NCI-H524 treated with DMSO at 0.1 percent for 48 hours (cell line): ENCODE measurements around the gene ADGRG6.

Experiments used
- DNase-seq: peaks from one replicate; lab custom pipeline; 2025; lab: John Stamatoyannopoulos, UW

The ADGRG6 gene

GRCh38 chr6:142291512-142291911 lies 10.3 kb upstream of the ADGRG6 start:
- DNase-seq = no peak

GRCh38 chr6:142292166-142292924 lies 9.5 kb upstream of the ADGRG6 start:
- no peak for DNase-seq

- no peak for DNase-seq
Measured at GRCh38 chr6:142293121-142293520, 8.7 kb upstream of the ADGRG6 start.

GRCh38 chr6:142294679-142295078 lies 7.1 kb upstream of the ADGRG6 start:
- no peak for DNase-seq

GRCh38 chr6:142296975-142297604 lies 4.7 kb upstream of the ADGRG6 start:
- DNase-seq = no peak

- no peak for DNase-seq
Measured at GRCh38 chr6:142297605-142297995, 4.2 kb upstream of the ADGRG6 start.

- no peak for DNase-seq
Measured at GRCh38 chr6:142297996-142298753, 3.6 kb upstream of the ADGRG6 start.

GRCh38 chr6:142300302-142300701 lies 1.5 kb upstream of the ADGRG6 start:
- DNase-seq = no peak

- DNase-seq = no peak
Measured at GRCh38 chr6:142300758-142301650, 803 bp upstream of the ADGRG6 start.

- no peak for DNase-seq
Measured at GRCh38 chr6:142302421-142303175, 791 bp downstream of the ADGRG6 start.

- DNase-seq = no peak
Measured at GRCh38 chr6:142303176-142303533, 1.3 kb downstream of the ADGRG6 start.

- no peak for DNase-seq
Measured at GRCh38 chr6:142304241-142304640, 2.4 kb downstream of the ADGRG6 start.

- DNase-seq = no peak
Measured at GRCh38 chr6:142306736-142307135, 4.9 kb downstream of the ADGRG6 start.

GRCh38 chr6:142307963-142308748 lies 6.3 kb downstream of the ADGRG6 start:
- DNase-seq = no peak

GRCh38 chr6:142309426-142309825 lies 7.6 kb downstream of the ADGRG6 start:
- no peak for DNase-seq

- no peak for DNase-seq
Measured at GRCh38 chr6:142313284-142313683, 11.5 kb downstream of the ADGRG6 start.

GRCh38 chr6:142316791-142317368 lies 15.1 kb downstream of the ADGRG6 start:
- DNase-seq = no peak

GRCh38 chr6:142318714-142319113 lies 16.9 kb downstream of the ADGRG6 start:
- no peak for DNase-seq

GRCh38 chr6:142320366-142320765 lies 18.6 kb downstream of the ADGRG6 start:
- DNase-seq = no peak

GRCh38 chr6:142321451-142321850 lies 19.6 kb downstream of the ADGRG6 start:
- no peak for DNase-seq
